MM.1S (cell line): ENCODE data around the gene EGF.
"Not testable (repeated sequence)": the region's sequence is repeated elsewhere in the genome, so short reads cannot be mapped to it uniquely, and the experiment has no call there.

Experiments
- DNase-seq: peaks from one replicate; pipeline ENCODE4 v3.0.0-alpha.2; 2015
- H2AFZ ChIP-seq: fragments of 300-600 bp; sonication (generic); 2 replicates; pipeline ENCODE4 v1.6.0; 2016; ENCODE audit warnings: antibody characterized with exemption, low read length
- H3F3A ChIP-seq: fragments of 300-600 bp; sonication (generic); 2 replicates; pipeline ENCODE4 v1.6.1; 2016; ENCODE audit warnings: mild to moderate bottlenecking, antibody characterized with exemption, low read length, moderate library complexity, mixed read lengths; ENCODE audit not compliant: insufficient read depth
- H3K27ac ChIP-seq: fragments of 300-600 bp; sonication (generic); 2 replicates; pipeline ENCODE4 v1.5.1; 2016; ENCODE audit warnings: mild to moderate bottlenecking, low read length
- H3K27me3 ChIP-seq: fragments of 300-600 bp; sonication (generic); replicated peaks from 2 replicates; pipeline ENCODE4 v1.6.0; 2016; ENCODE audit warnings: low read length; ENCODE audit not compliant: insufficient read depth
- H3K36me3 ChIP-seq: fragments of 300-600 bp; sonication (generic); replicated peaks from 2 replicates; pipeline ENCODE4 v1.6.1; 2016; ENCODE audit warnings: mild to moderate bottlenecking, low read length, mixed read lengths; ENCODE audit not compliant: insufficient read depth
- H3K4me1 ChIP-seq: fragments of 300-600 bp; sonication (generic); 2 replicates; pipeline ENCODE4 v1.6.1; 2016; ENCODE audit warnings: low read length, mixed read lengths
- H3K4me2 ChIP-seq: fragments of 300-600 bp; sonication (generic); 2 replicates; pipeline ENCODE4 v1.6.0; 2016; ENCODE audit warnings: low read depth, low read length
- H3K4me3 ChIP-seq: fragments of 300-600 bp; sonication (generic); 2 replicates; pipeline ENCODE4 v1.5.1; 2016; ENCODE audit warnings: low read length, mixed read lengths
- H3K79me2 ChIP-seq: fragments of 300-600 bp; sonication (generic); 2 replicates; pipeline ENCODE4 v1.6.1; 2016; ENCODE audit warnings: mixed run types, low read length, mixed read lengths
- H3K9ac ChIP-seq: fragments of 300-600 bp; sonication (generic); 2 replicates; pipeline ENCODE4 v1.6.1; 2016; ENCODE audit warnings: low read length, mixed read lengths
- H3K9me2 ChIP-seq: fragments of 300-600 bp; sonication (generic); replicated peaks from 2 replicates; pipeline ENCODE4 v1.6.1; 2016; ENCODE audit warnings: mild to moderate bottlenecking, low read length, mixed read lengths; ENCODE audit not compliant: insufficient read depth
- H3K9me3 ChIP-seq: fragments of 300-600 bp; sonication (generic); replicated peaks from 2 replicates; pipeline ENCODE4 v1.6.1; 2016; ENCODE audit warnings: mild to moderate bottlenecking, low read length, mixed read lengths; ENCODE audit not compliant: insufficient read depth
- H4K20me1 ChIP-seq: fragments of 300-600 bp; sonication (generic); 2 replicates; pipeline ENCODE4 v1.6.1; 2016; ENCODE audit warnings: mild to moderate bottlenecking, low read length, moderate library complexity, mixed read lengths; ENCODE audit not compliant: insufficient read depth
- EZH2 ChIP-seq: fragments of 300-600 bp; sonication (generic); optimal IDR thresholded peaks from 2 replicates; pipeline ENCODE3; 2017; ENCODE audit warnings: low read depth, mild to moderate bottlenecking, antibody characterized with exemption, low read length, mixed read lengths
- EZH2phosphoT487 ChIP-seq: fragments of 300-600 bp; sonication (generic); IDR thresholded peaks from 2 replicates; pipeline ENCODE4 v1.6.1; 2018; ENCODE audit warnings: antibody characterized with exemption, low read length
- TF ChIP-seq, protein P1 (sequence below): fragments of 300-600 bp; sonication (generic); IDR thresholded peaks from 2 replicates; pipeline ENCODE4 v1.5.1; 2016; ENCODE audit warnings: antibody characterized with exemption, low read length, mixed read lengths

Gene EGF

GRCh38 chr4:109947918-109948317 lies 35.2 kb downstream of the EGF start:
- Histone ChIP-seq H4K20me1 (no peaks in the 10 kb centered on the region), H3K4me3 (no peak overlapping the region), H3K27ac (no peak overlapping the region), H3K4me2 (no peak overlapping the region), H3K9ac (no peak overlapping the region), H2AFZ (no peak overlapping the region), H3K9me2 (no peaks in the 10 kb centered on the region), H3K4me1 (no peaks in the 10 kb centered on the region), H3K79me2 (no peaks in the 10 kb centered on the region), H3K27me3 (no peaks in the 10 kb centered on the region), H3K36me3 (no peaks in the 10 kb centered on the region), H3K9me3 (no peaks in the 10 kb centered on the region), H3F3A (no peaks in the 10 kb centered on the region)
- no peak for DNase-seq
- no peak for TF ChIP-seq EZH2phosphoT487
- no peak for TF ChIP-seq EZH2
- TF ChIP-seq, protein P1, sequence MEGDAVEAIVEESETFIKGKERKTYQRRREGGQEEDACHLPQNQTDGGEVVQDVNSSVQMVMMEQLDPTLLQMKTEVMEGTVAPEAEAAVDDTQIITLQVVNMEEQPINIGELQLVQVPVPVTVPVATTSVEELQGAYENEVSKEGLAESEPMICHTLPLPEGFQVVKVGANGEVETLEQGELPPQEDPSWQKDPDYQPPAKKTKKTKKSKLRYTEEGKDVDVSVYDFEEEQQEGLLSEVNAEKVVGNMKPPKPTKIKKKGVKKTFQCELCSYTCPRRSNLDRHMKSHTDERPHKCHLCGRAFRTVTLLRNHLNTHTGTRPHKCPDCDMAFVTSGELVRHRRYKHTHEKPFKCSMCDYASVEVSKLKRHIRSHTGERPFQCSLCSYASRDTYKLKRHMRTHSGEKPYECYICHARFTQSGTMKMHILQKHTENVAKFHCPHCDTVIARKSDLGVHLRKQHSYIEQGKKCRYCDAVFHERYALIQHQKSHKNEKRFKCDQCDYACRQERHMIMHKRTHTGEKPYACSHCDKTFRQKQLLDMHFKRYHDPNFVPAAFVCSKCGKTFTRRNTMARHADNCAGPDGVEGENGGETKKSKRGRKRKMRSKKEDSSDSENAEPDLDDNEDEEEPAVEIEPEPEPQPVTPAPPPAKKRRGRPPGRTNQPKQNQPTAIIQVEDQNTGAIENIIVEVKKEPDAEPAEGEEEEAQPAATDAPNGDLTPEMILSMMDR: no peak

- not testable (repeated sequence) for H2AFZ ChIP-seq, H3K27me3 ChIP-seq
Observed at GRCh38 chr4:109949099-109949718, 36.5 kb downstream of the EGF start.

GRCh38 chr4:109952612-109953011 lies 39.9 kb downstream of the EGF start:
- no peak for DNase-seq
- H4K20me1 ChIP-seq: no peaks in the 10 kb centered on the region
- TF ChIP-seq EZH2phosphoT487 (no peak), EZH2 (no peak)
- TF ChIP-seq, protein P1: no peak

More at GRCh38 chr4:109949099-109949718, 36.5 kb downstream of the EGF start:
- H3K4me2 ChIP-seq, H3K4me3 ChIP-seq, H3K9me3 ChIP-seq, H4K20me1 ChIP-seq, H3F3A ChIP-seq, H3K79me2 ChIP-seq, H3K4me1 ChIP-seq, H3K9me2 ChIP-seq, H3K27ac ChIP-seq, DNase-seq, H3K9ac ChIP-seq, H3K36me3 ChIP-seq: not testable (repeated sequence)

GRCh38 chr4:109953556-109953955 lies 40.9 kb downstream of the EGF start:
- Histone ChIP-seq H3K4me3 (no peak overlapping the region), H3K4me1 (no peaks in the 10 kb centered on the region), H3K4me2 (no peak overlapping the region), H3F3A (no peaks in the 10 kb centered on the region; the same call in 1 of the 2 replicates), H3K9me2 (no peaks in the 10 kb centered on the region), H3K9me3 (no peaks in the 10 kb centered on the region), H4K20me1 (no peaks in the 10 kb centered on the region), H2AFZ (no peak overlapping the region), H3K27ac (no peak overlapping the region), H3K79me2 (no peaks in the 10 kb centered on the region), H3K9ac (no peak overlapping the region), H3K27me3 (no peaks in the 10 kb centered on the region), H3K36me3 (no peaks in the 10 kb centered on the region)
- no peak for TF ChIP-seq EZH2
- TF ChIP-seq, protein P1: no peak
- TF ChIP-seq EZH2phosphoT487: no peak
- DNase-seq: no peak

More at GRCh38 chr4:109952612-109953011, 39.9 kb downstream of the EGF start:
- Histone ChIP-seq H3K27ac (no peak overlapping the region), H3K79me2 (no peaks in the 10 kb centered on the region), H3K36me3 (no peaks in the 10 kb centered on the region), H3K9me3 (no peaks in the 10 kb centered on the region), H3K27me3 (no peaks in the 10 kb centered on the region), H3K9ac (no peak overlapping the region), H3K4me1 (no peaks in the 10 kb centered on the region), H3K4me3 (no peak overlapping the region), H3F3A (no peaks in the 10 kb centered on the region; the same call in 1 of the 2 replicates), H3K9me2 (no peaks in the 10 kb centered on the region), H2AFZ (no peak overlapping the region), H3K4me2 (no peak overlapping the region)
